Stimulated activated CD8-positive, alpha-beta memory T cell treated with anti-CD3 and anti-CD28 coated beads, Interleukin-4, amount 100 ng/mL, for 48 hours (primary cell): ENCODE measurements around the gene LCP2.
A peak's percentile ranks its signal among the peaks of the same experiment; 100 is the strongest.
"Not testable (repeated sequence)": the region's sequence is repeated elsewhere in the genome, so short reads cannot be mapped to it uniquely, and the experiment has no call there.

Experiments used
- DNase-seq: peaks from one replicate; pipeline ENCODE4 v3.0.0-alpha.2; 2020

Gene LCP2

GRCh38 chr5:170270293-170271069 lies 27.1 kb downstream of the LCP2 start:
- no peak for DNase-seq

GRCh38 chr5:170269579-170269978 lies 28.0 kb downstream of the LCP2 start:
- peak; percentile 71 for DNase-seq

- no peak for DNase-seq
Measured at GRCh38 chr5:170268884-170269283, 28.7 kb downstream of the LCP2 start.

GRCh38 chr5:170268153-170268689 lies 29.4 kb downstream of the LCP2 start:
- no peak for DNase-seq

- DNase-seq: peak; percentile 88
Measured at GRCh38 chr5:170267431-170268152, 30.0 kb downstream of the LCP2 start.

- DNase-seq: no peak
Measured at GRCh38 chr5:170266570-170267381, 30.8 kb downstream of the LCP2 start.

GRCh38 chr5:170265522-170265921 lies 32.1 kb downstream of the LCP2 start:
- no peak for DNase-seq

- DNase-seq: no peak
Measured at GRCh38 chr5:170263906-170264305, 33.7 kb downstream of the LCP2 start.

- DNase-seq: no peak
Measured at GRCh38 chr5:170262061-170263045, 35.2 kb downstream of the LCP2 start.

GRCh38 chr5:170261528-170262043 lies 36.0 kb downstream of the LCP2 start:
- DNase-seq: no peak

GRCh38 chr5:170257370-170257769 lies 40.2 kb downstream of the LCP2 start:
- no peak for DNase-seq

- no peak for DNase-seq
Measured at GRCh38 chr5:170256571-170256970, 41.0 kb downstream of the LCP2 start.

GRCh38 chr5:170254056-170254455 lies 43.5 kb downstream of the LCP2 start:
- peak; percentile 65 for DNase-seq

GRCh38 chr5:170252720-170253350 lies 44.7 kb downstream of the LCP2 start:
- no peak for DNase-seq

- no peak for DNase-seq
Measured at GRCh38 chr5:170252109-170252508, 45.5 kb downstream of the LCP2 start.

GRCh38 chr5:170251462-170251861 lies 46.1 kb downstream of the LCP2 start:
- no peak for DNase-seq

- no peak for DNase-seq
Measured at GRCh38 chr5:170250810-170251317, 46.7 kb downstream of the LCP2 start.

- no peak for DNase-seq
Measured at GRCh38 chr5:170249355-170249754, 48.2 kb downstream of the LCP2 start.

- not testable (repeated sequence) for DNase-seq
Measured at GRCh38 chr5:170248931-170249227, 48.7 kb downstream of the LCP2 start.

- DNase-seq: no peak
Measured at GRCh38 chr5:170248172-170248930, 49.2 kb downstream of the LCP2 start.
